GM23248 (cell line): ENCODE measurements around the gene CDON.

Experiments used
- EZH2 ChIP-seq: fragments of 200-600 bp; sonication (generic); IDR thresholded peaks from 2 replicates; pipeline ENCODE4 v1.6.1; 2018; ENCODE audit warnings: antibody characterized with exemption, mild to moderate bottlenecking; ENCODE audit not compliant: insufficient read depth, poor library complexity, severe bottlenecking
- EZH2phosphoT487 ChIP-seq: fragments of 200-600 bp; sonication (generic); IDR thresholded peaks from 2 replicates; pipeline ENCODE4 v1.6.1; 2018; ENCODE audit warnings: antibody characterized with exemption, moderate library complexity, mild to moderate bottlenecking, low read depth; ENCODE audit not compliant: insufficient read depth

DNA sequence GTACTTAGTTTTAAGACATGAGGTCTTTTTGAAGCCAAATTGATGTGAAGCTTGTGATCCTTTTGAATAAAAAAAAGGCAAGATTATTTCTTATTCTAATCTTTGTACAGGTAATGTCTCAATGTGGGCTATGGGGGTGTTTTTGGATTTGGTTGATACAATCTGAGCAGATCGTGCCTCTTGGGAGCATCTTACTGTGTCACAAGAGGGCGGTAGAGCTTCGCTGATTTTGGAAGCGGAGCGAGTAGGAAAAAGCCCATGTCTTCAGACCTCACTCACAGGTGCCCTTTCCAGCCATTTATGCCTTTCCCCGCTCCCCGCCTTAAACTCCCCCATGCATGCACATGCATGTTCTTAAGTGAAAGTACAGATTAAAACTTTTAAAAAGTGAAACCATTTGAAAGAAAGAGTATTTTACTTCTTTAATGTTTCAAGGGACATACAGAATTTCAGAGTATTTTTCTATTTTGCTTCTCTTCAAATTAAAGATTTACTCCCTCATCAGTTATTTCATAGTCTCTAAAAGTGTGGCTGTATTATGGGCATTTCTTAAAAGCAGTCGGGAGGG lies 139.6 kb downstream of the CDON start:
- TF ChIP-seq EZH2phosphoT487: no peak
- no peak for TF ChIP-seq EZH2
